ENCODE measurements around the gene PGAM1.

DNA sequence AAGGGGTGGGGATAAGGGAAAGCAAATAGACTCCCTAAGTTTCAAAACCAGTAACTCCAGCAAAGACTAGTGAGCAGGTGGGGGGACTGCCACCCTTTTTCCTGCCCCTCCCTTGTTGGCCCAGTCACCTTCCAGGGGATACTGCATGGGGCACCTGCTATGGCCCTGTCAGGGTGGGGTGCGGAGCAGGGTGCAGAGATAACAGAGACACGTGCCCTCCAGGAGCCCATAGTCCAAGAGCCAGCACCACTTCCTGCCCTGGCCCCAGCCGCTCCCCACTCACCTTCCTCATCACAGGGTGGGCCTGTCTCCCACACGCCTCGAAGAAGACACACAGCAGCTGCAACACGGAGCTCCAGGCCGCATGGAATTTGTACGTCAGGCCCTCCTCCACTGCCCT is 45.5 kb upstream of the PGAM1 start:
- TF ChIP-seq POLR2AphosphoS5 (IDR thresholded peaks at IDR 0.05; ENCODE audit: low read depth, low read length): no peak
- no peak for TF ChIP-seq POLR2A (IDR thresholded peaks at IDR 0.05; ENCODE audit: low read depth, low read length)
- no peak for TF ChIP-seq TAF1 (IDR thresholded peaks at IDR 0.05; ENCODE audit: low read depth, low read length)
- TF ChIP-seq POU2F2 (IDR thresholded peaks at IDR 0.05; ENCODE audit: low read depth, low read length): no peak
